Measurements from ENCODE around the gene ARFIP2. TPM values are rescaled to one million over a fixed set of nuclear protein-coding genes. Genes with fewer than 3 reads are reported as not detected.
A peak's percentile ranks its signal among the peaks of the same experiment; 100 is the strongest.

ARFIP2 gene
- total RNA-seq, 2 donors from 2014 or later: 56.5 to 56.8 TPM

DNA sequence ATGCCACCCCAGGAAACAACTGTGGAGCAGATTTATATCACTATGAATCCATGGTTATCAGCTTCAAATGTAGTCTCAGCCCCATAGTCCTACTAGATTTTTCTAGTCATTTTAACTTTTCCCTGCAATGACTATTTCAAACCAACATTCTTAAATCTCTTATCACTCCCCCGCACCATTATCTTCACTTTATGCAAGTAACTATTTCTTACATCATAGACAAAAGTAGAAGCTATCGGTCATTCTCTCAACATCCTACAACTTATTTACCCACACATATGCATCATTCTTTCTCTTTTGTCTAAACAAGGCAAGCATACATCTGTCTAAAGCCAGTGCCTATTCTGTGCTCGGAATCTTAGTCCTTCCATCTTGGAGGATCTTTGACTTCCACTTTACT is 4.5 kb upstream of the ARFIP2 start:
- 96 to 97% methylated on average over 3 of the region's 3 CpGs for WGBS, 2 experiments (ENCODE audit: insufficient coverage in 1 of 2, insufficient read length in 1 of 2)
- TF ChIP-seq, protein P1, sequence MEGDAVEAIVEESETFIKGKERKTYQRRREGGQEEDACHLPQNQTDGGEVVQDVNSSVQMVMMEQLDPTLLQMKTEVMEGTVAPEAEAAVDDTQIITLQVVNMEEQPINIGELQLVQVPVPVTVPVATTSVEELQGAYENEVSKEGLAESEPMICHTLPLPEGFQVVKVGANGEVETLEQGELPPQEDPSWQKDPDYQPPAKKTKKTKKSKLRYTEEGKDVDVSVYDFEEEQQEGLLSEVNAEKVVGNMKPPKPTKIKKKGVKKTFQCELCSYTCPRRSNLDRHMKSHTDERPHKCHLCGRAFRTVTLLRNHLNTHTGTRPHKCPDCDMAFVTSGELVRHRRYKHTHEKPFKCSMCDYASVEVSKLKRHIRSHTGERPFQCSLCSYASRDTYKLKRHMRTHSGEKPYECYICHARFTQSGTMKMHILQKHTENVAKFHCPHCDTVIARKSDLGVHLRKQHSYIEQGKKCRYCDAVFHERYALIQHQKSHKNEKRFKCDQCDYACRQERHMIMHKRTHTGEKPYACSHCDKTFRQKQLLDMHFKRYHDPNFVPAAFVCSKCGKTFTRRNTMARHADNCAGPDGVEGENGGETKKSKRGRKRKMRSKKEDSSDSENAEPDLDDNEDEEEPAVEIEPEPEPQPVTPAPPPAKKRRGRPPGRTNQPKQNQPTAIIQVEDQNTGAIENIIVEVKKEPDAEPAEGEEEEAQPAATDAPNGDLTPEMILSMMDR (conservative IDR thresholded peaks at IDR 0.05): no peak

DNA sequence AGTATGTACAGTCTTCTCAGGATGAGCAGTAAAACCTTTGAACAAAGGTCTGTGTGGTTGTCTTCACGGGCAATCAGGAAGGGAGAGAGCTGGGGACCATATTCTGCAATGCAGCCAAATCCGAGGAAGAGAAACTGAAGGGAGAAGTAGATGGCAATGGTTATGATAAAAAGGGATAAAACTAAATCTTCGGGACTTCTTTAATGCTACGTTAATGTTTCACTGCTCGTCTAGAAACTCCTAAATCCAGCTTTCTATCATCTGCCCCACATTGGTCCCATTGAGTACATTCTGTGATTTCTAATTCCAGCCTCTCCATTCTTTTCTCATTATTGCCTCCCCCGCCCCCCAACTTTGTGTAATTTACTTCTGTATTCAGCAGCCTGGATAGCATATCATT is 1.9 kb upstream of the ARFIP2 start:
- Mint-ChIP-seq H3K4me1 (peaks cover 13% of the 10 kb centered on the region), H3K27me3 (ENCODE audit: insufficient read depth) (no peaks in the 10 kb centered on the region), H3K27ac (peak overlapping the region; percentile 78), H3K36me3 (ENCODE audit: low read depth) (peaks cover 35% of the 10 kb centered on the region), H3K9me3 (no peaks in the 10 kb centered on the region), H3K4me3 (peak overlapping the region; percentile 94)
- no peaks in the 10 kb centered on the region for H3K27me3 ChIP-seq (ENCODE audit: control insufficient read depth, insufficient read depth, low read length, poor library complexity, severe bottlenecking)
- H3K4me3 ChIP-seq (ENCODE audit: low read length): no peak overlapping the region
- 93 to 98% methylated on average over 6 of the region's 6 CpGs for WGBS, 2 experiments (ENCODE audit: insufficient coverage in 1 of 2, insufficient read length in 1 of 2)
- H3K9me3 ChIP-seq (ENCODE audit: control insufficient read depth, low read length): no peaks in the 10 kb centered on the region
- H3K9ac ChIP-seq (ENCODE audit: extremely low read depth, low read length, poor library complexity, severe bottlenecking): no peak overlapping the region
- peaks cover 60% of the 10 kb centered on the region for H3K36me3 ChIP-seq (ENCODE audit: control insufficient read depth, insufficient read depth, low read length)
- peaks cover 7% of the 10 kb centered on the region for H3K4me1 ChIP-seq (ENCODE audit: control insufficient read depth, insufficient read depth, low read length)
- TF ChIP-seq, protein P1 (conservative IDR thresholded peaks at IDR 0.05): no peak
- H3K27ac ChIP-seq (ENCODE audit: low read depth, low read length): no peak overlapping the region
- DNase-seq: no peak

More for the DNA sequence above, 4.5 kb upstream of the ARFIP2 start:
- no peak overlapping the region for H3K4me3 Mint-ChIP-seq
- no peaks in the 10 kb centered on the region for H3K9me3 Mint-ChIP-seq
- H3K27me3 Mint-ChIP-seq (ENCODE audit: insufficient read depth): no peaks in the 10 kb centered on the region
- H3K9ac ChIP-seq (ENCODE audit: extremely low read depth, low read length, poor library complexity, severe bottlenecking): no peak overlapping the region
- H3K27ac Mint-ChIP-seq: no peak overlapping the region
- H3K9me3 ChIP-seq (ENCODE audit: control insufficient read depth, low read length): no peaks in the 10 kb centered on the region
- H3K4me1 ChIP-seq (ENCODE audit: control insufficient read depth, insufficient read depth, low read length): peaks cover 7% of the 10 kb centered on the region
- peaks cover 21% of the 10 kb centered on the region for H3K36me3 Mint-ChIP-seq (ENCODE audit: low read depth)
- H3K27ac ChIP-seq (ENCODE audit: low read depth, low read length): no peak overlapping the region
- DNase-seq: no peak
- H3K27me3 ChIP-seq (ENCODE audit: control insufficient read depth, insufficient read depth, low read length, poor library complexity, severe bottlenecking): no peaks in the 10 kb centered on the region
- peaks cover 51% of the 10 kb centered on the region for H3K36me3 ChIP-seq (ENCODE audit: control insufficient read depth, insufficient read depth, low read length)
- H3K4me1 Mint-ChIP-seq: peaks cover 7% of the 10 kb centered on the region
- no peak overlapping the region for H3K4me3 ChIP-seq (ENCODE audit: low read length)

DNA sequence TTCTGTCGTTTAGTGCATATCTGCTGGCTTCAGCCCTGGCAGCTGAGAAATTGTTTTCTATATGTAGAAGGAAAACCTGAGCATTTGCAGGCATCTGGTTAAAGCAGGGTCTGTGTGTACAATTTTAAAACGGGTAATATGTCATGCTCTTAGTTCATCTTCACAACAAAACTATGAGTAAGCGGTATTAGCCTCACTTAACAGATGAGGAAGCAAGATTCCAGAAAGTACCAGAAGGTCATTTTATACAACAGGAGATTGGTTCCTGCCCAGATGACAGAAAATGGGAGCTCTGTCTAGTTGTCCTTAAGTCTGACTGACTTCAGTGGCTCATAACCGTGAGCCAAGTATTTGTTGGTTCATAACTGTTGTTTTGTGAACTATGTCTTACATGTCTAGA is 1.3 kb upstream of the ARFIP2 start:
- peak overlapping the region; percentile 98 for H3K9ac ChIP-seq (ENCODE audit: extremely low read depth, low read length, poor library complexity, severe bottlenecking)
- H3K9me3 Mint-ChIP-seq: no peaks in the 10 kb centered on the region
- peaks cover 7% of the 10 kb centered on the region for H3K4me1 ChIP-seq (ENCODE audit: control insufficient read depth, insufficient read depth, low read length)
- peak overlapping the region; percentile 97 for H3K4me3 ChIP-seq (ENCODE audit: low read length)
- no peaks in the 10 kb centered on the region for H3K27me3 Mint-ChIP-seq (ENCODE audit: insufficient read depth)
- TF ChIP-seq, protein P1 (conservative IDR thresholded peaks at IDR 0.05): no peak
- no peaks in the 10 kb centered on the region for H3K9me3 ChIP-seq (ENCODE audit: control insufficient read depth, low read length)
- H3K27ac ChIP-seq (ENCODE audit: low read depth, low read length): no peak overlapping the region
- H3K36me3 Mint-ChIP-seq (ENCODE audit: low read depth): peaks cover 41% of the 10 kb centered on the region
- peak overlapping the region; percentile 94 for H3K4me3 Mint-ChIP-seq
- peaks cover 60% of the 10 kb centered on the region for H3K36me3 ChIP-seq (ENCODE audit: control insufficient read depth, insufficient read depth, low read length)
- peaks cover 13% of the 10 kb centered on the region for H3K4me1 Mint-ChIP-seq
- H3K27me3 ChIP-seq (ENCODE audit: control insufficient read depth, insufficient read depth, low read length, poor library complexity, severe bottlenecking): no peaks in the 10 kb centered on the region
- DNase-seq: no peak
- H3K27ac Mint-ChIP-seq: peak overlapping the region; percentile 78
- 92 to 95% methylated on average over 3 to 4 of the region's 4 CpGs for WGBS, 2 experiments (ENCODE audit: insufficient coverage in 1 of 2, insufficient read length in 1 of 2)

All from endodermal cell (in vitro differentiated cells).